ENCODE data around the gene CBX7. TPM values are rescaled to one million over a fixed set of nuclear protein-coding genes. Genes with fewer than 3 reads are reported as not detected.
A peak's percentile ranks its signal among the peaks of the same experiment; 100 is the strongest.

CBX7 gene
- total RNA-seq, 1 experiment from 2014 or later: 7.9 TPM

- in situ Hi-C loops (cut with HindIII; ENCODE audit: low sequenced_read_pairs): no loop called here
These were observed 21.3 kb downstream of the CBX7 start for GRCh38 chr22:39130892-39131855.

GRCh38 chr22:39130152-39130704, 22.3 kb downstream of the CBX7 start:
- no peak for DNase-seq (ENCODE audit: low spot score)
- in situ Hi-C loops (cut with HindIII; ENCODE audit: low sequenced_read_pairs): no loop called here

More at GRCh38 chr22:39130892-39131855, 21.3 kb downstream of the CBX7 start:
- no peak for DNase-seq (ENCODE audit: low spot score)

GRCh38 chr22:39129746-39130145, 22.7 kb downstream of the CBX7 start:
- in situ Hi-C loops (cut with HindIII; ENCODE audit: low sequenced_read_pairs): no loop called here

GRCh38 chr22:39129081-39129480, 23.4 kb downstream of the CBX7 start:
- in situ Hi-C loops (cut with HindIII; ENCODE audit: low sequenced_read_pairs): no loop called here

More at GRCh38 chr22:39129746-39130145, 22.7 kb downstream of the CBX7 start:
- no peak for DNase-seq (ENCODE audit: low spot score)

GRCh38 chr22:39128508-39128907, 24.0 kb downstream of the CBX7 start:
- in situ Hi-C loops (cut with HindIII; ENCODE audit: low sequenced_read_pairs): no loop called here
- DNase-seq (ENCODE audit: low spot score): no peak

More at GRCh38 chr22:39129081-39129480, 23.4 kb downstream of the CBX7 start:
- no peak for DNase-seq (ENCODE audit: low spot score)

GRCh38 chr22:39125622-39126021, 26.9 kb downstream of the CBX7 start:
- DNase-seq (ENCODE audit: low spot score): no peak
- in situ Hi-C loops (cut with HindIII; ENCODE audit: low sequenced_read_pairs): no loop called here

GRCh38 chr22:39123751-39124581, 28.5 kb downstream of the CBX7 start:
- no peak for DNase-seq (ENCODE audit: low spot score)
- in situ Hi-C loops (cut with HindIII; ENCODE audit: low sequenced_read_pairs): no loop called here

- DNase-seq (ENCODE audit: low spot score): no peak
- in situ Hi-C loops (cut with HindIII; ENCODE audit: low sequenced_read_pairs): no loop called here
These were observed 29.6 kb downstream of the CBX7 start for GRCh38 chr22:39122772-39123470.

- in situ Hi-C loops (cut with HindIII; ENCODE audit: low sequenced_read_pairs): no loop called here
- DNase-seq (ENCODE audit: low spot score): no peak
These were observed 31.5 kb downstream of the CBX7 start for GRCh38 chr22:39120983-39121382.

- peak; percentile 27 for DNase-seq (ENCODE audit: low spot score)
- in situ Hi-C loops (cut with HindIII; ENCODE audit: low sequenced_read_pairs): no loop called here
These were observed 34.8 kb downstream of the CBX7 start for GRCh38 chr22:39117585-39118191.

- in situ Hi-C loops (cut with HindIII; ENCODE audit: low sequenced_read_pairs): no loop called here
- DNase-seq (ENCODE audit: low spot score): no peak
These were observed 36.4 kb downstream of the CBX7 start for GRCh38 chr22:39115977-39116621.

GRCh38 chr22:39115570-39115969, 36.9 kb downstream of the CBX7 start:
- no peak for DNase-seq (ENCODE audit: low spot score)
- in situ Hi-C loops (cut with HindIII; ENCODE audit: low sequenced_read_pairs): no loop called here

- in situ Hi-C loops (cut with HindIII; ENCODE audit: low sequenced_read_pairs): no loop called here
These were observed 38.4 kb downstream of the CBX7 start for GRCh38 chr22:39114112-39114511.

GRCh38 chr22:39110631-39111561, 41.6 kb downstream of the CBX7 start:
- in situ Hi-C loops (cut with HindIII; ENCODE audit: low sequenced_read_pairs): no loop called here
- DNase-seq (ENCODE audit: low spot score): no peak

More at GRCh38 chr22:39114112-39114511, 38.4 kb downstream of the CBX7 start:
- DNase-seq (ENCODE audit: low spot score): no peak

- in situ Hi-C loops (cut with HindIII; ENCODE audit: low sequenced_read_pairs): no loop called here
These were observed 43.1 kb downstream of the CBX7 start for GRCh38 chr22:39109361-39109760.

GRCh38 chr22:39108487-39108886, 44.0 kb downstream of the CBX7 start:
- in situ Hi-C loops (cut with HindIII; ENCODE audit: low sequenced_read_pairs): no loop called here

More at GRCh38 chr22:39109361-39109760, 43.1 kb downstream of the CBX7 start:
- no peak for DNase-seq (ENCODE audit: low spot score)

GRCh38 chr22:39106326-39106725, 46.2 kb downstream of the CBX7 start:
- in situ Hi-C loops (cut with HindIII; ENCODE audit: low sequenced_read_pairs): no loop called here
- no peak for DNase-seq (ENCODE audit: low spot score)

More at GRCh38 chr22:39108487-39108886, 44.0 kb downstream of the CBX7 start:
- no peak for DNase-seq (ENCODE audit: low spot score)

Measured in G401 (cell line).